ENCODE data around the gene USP26. TPM values are rescaled to one million over a fixed set of nuclear protein-coding genes. Genes with fewer than 3 reads are reported as not detected.

Gene USP26
- total RNA-seq, 4 donors from 2014 or later = not detected

DNA sequence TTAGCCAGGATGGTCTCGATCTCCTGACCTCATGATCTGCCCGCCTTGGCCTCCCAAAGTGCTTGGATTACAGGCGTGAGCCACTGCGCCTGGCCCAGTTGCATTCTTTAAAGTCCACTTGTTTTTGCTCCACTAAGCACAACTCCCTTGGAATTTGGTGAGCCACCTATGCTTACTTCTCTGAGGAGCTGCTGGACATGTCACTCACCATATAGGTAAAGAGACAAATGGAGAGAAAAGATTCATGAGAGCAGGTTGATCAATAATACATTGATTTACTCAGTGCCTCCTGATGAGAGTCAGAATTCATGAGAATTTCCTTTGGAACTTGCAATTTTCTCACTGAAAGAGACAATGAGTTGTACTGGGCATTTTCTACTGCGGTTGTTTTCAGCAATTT, 48.2 kb downstream of the USP26 start:
- TF ChIP-seq, protein P1, sequence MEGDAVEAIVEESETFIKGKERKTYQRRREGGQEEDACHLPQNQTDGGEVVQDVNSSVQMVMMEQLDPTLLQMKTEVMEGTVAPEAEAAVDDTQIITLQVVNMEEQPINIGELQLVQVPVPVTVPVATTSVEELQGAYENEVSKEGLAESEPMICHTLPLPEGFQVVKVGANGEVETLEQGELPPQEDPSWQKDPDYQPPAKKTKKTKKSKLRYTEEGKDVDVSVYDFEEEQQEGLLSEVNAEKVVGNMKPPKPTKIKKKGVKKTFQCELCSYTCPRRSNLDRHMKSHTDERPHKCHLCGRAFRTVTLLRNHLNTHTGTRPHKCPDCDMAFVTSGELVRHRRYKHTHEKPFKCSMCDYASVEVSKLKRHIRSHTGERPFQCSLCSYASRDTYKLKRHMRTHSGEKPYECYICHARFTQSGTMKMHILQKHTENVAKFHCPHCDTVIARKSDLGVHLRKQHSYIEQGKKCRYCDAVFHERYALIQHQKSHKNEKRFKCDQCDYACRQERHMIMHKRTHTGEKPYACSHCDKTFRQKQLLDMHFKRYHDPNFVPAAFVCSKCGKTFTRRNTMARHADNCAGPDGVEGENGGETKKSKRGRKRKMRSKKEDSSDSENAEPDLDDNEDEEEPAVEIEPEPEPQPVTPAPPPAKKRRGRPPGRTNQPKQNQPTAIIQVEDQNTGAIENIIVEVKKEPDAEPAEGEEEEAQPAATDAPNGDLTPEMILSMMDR (IDR thresholded peaks at IDR 0.05; ENCODE audit: low read depth) = no peak

DNA sequence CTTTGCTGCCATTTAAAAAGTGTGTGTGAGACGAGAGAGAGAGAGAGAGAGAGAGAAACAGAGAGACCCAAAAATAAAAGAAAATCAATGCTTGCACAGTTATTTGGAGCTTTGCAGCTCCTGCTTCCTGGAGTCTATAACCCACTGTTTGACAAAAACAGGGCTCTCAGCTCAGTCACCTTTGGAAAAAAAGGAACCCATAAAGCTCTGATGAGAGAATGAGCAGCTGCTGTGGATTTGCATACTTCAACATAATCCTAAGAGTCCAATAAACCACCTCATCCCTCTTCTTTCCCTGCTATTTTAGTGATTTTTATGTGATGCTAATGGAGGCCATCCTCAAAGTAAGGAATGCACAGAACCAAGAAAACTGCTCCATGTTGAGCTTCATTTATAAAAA, 50.3 kb downstream of the USP26 start:
- TF ChIP-seq, protein P1 (IDR thresholded peaks at IDR 0.05; ENCODE audit: low read depth) = no peak

DNA sequence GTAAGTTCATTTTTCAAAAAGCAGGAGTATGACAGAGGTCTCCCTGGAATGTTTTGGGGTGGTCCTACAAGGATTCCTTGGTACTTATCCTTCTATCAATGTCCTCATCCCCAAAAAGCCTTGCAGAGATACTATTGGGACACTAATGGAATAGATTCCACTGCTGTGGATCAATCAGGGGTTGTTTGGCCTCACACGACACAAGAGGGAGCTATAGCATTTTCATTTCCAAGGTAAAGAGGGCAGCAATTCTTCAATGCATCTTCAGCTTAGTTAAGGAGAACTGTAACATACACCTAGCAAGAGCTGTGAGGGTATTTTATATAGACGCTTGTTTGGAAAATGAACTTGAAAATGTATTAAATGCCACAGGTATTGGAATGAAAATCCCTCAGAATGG, 50.9 kb downstream of the USP26 start:
- TF ChIP-seq, protein P1 (IDR thresholded peaks at IDR 0.05; ENCODE audit: low read depth) = no peak

DNA sequence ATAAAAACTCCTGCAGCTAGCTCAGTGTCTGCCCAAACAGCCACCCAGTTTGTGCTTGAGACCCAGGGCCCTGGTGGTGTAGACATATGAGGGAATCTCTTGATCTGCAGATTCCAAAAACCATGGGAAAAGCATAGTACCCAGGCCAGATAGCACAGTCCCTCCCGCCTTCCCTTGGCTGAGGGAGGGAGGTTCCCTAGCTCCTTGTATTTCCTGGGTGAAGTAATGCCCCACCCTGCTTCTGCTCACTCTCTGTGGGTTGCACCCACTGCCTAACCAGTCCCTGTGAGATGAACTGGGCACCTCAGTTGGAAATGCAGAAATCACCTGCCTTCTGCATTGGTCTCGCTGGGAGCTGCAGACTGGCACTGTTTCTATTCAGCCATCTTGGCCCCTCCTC, 54.6 kb downstream of the USP26 start:
- TF ChIP-seq, protein P1 (IDR thresholded peaks at IDR 0.05; ENCODE audit: low read depth) = no peak

DNA sequence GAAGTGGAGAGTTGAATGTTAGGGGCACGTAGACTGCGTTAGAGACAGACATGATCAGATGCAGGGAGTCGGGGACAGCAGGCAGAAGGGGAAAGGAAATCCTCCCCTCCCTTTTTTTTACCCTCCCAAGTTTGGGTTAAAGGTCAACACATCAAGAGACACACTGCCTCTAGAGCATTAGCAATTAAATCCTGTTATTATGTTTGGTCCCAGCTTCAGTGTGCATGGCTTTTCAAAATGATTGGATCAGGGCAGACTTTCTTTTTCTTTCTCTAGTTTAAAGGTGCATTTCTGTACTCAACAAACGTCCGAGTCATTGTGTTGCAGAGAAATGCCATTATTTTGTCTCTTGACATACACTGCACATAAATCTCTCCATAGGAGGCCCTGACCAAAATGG, 63.9 kb downstream of the USP26 start:
- TF ChIP-seq, protein P1 (IDR thresholded peaks at IDR 0.05; ENCODE audit: low read depth) = no peak

DNA sequence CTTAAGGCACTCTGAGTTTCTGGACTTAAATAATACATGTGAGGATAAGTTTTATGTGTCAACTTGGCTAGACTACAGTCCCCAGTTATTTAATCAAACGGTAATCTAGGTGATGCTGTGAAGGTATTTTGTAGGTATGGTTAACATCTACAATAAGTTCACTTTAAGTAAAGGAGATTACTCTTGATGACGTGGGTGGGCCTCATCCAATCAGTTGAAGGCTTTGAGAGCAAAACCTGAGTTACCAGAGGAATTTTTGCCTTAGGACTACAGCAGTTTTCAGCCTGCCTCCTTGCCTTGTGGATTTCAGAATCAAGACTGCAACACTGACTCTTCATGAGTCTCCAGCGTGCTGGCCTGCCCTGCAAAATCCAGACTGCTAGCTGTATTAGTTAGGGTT, 78.7 kb downstream of the USP26 start:
- TF ChIP-seq, protein P1 (IDR thresholded peaks at IDR 0.05; ENCODE audit: low read depth) = no peak

DNA sequence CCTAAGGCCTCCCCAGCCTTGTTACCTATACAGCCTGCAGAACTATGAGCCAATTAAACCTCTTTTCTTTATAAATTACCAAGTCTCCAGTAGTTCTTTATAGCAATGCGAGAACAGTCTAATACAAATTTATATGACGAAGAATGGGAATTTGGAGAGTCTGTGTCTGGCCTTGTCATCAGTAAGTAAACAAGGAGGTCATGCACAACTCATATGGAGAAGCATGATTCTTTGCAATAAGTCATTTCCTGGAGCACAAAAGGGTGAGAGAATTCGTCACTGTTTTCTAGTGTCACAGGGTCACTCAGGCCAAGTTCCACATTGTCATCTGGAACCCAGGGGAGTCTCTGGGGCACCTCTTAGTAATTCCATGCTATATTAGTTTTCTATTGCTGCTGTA, 89.5 kb downstream of the USP26 start:
- TF ChIP-seq, protein P1 (IDR thresholded peaks at IDR 0.05; ENCODE audit: low read depth) = no peak
